ENCODE measurements around the gene ADNP2.

ADNP2 gene

DNA sequence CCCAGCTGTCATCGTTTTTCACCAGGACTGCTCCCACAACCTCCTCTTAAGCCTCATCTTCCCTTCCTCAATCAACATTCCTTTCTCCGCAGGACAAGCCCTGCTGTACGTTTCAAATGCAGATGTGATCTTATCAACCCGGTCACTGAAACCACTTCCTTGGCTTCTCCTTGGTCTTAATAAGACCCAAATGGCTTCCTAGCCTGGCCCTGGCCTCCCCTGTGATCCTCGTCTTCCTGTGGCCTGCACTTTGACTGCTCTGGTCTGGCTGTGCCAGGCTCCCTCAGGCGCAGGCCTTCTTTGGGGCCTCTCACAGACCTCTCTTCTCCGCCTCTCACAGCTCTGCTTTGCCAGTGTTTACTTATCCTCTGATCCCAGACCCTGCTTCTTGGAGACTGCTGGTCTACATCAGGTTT, 4.7 kb upstream of the ADNP2 start:
- Histone ChIP-seq H3K4me1 (ENCODE audit: insufficient read depth, poor library complexity, severe bottlenecking) (no peaks in the 10 kb centered on the region), H3K36me3 (ENCODE audit: low read depth) (no peaks in the 10 kb centered on the region), H3K9me3 (ENCODE audit: severe bottlenecking) (no peaks in the 10 kb centered on the region), H3K4me3 (ENCODE audit: severe bottlenecking) (no peak overlapping the region), H3K27me3 (ENCODE audit: insufficient read depth, poor library complexity, severe bottlenecking) (no peaks in the 10 kb centered on the region), H3K27ac (ENCODE audit: poor library complexity, severe bottlenecking) (no peak overlapping the region)
- TF ChIP-seq, protein P1, sequence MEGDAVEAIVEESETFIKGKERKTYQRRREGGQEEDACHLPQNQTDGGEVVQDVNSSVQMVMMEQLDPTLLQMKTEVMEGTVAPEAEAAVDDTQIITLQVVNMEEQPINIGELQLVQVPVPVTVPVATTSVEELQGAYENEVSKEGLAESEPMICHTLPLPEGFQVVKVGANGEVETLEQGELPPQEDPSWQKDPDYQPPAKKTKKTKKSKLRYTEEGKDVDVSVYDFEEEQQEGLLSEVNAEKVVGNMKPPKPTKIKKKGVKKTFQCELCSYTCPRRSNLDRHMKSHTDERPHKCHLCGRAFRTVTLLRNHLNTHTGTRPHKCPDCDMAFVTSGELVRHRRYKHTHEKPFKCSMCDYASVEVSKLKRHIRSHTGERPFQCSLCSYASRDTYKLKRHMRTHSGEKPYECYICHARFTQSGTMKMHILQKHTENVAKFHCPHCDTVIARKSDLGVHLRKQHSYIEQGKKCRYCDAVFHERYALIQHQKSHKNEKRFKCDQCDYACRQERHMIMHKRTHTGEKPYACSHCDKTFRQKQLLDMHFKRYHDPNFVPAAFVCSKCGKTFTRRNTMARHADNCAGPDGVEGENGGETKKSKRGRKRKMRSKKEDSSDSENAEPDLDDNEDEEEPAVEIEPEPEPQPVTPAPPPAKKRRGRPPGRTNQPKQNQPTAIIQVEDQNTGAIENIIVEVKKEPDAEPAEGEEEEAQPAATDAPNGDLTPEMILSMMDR (IDR thresholded peaks at IDR 0.05; ENCODE audit: poor library complexity, severe bottlenecking), result no peak
- DNase-seq (ENCODE audit: low spot score) (no peak), ATAC-seq (ENCODE audit: low read depth) (no peak)

DNA sequence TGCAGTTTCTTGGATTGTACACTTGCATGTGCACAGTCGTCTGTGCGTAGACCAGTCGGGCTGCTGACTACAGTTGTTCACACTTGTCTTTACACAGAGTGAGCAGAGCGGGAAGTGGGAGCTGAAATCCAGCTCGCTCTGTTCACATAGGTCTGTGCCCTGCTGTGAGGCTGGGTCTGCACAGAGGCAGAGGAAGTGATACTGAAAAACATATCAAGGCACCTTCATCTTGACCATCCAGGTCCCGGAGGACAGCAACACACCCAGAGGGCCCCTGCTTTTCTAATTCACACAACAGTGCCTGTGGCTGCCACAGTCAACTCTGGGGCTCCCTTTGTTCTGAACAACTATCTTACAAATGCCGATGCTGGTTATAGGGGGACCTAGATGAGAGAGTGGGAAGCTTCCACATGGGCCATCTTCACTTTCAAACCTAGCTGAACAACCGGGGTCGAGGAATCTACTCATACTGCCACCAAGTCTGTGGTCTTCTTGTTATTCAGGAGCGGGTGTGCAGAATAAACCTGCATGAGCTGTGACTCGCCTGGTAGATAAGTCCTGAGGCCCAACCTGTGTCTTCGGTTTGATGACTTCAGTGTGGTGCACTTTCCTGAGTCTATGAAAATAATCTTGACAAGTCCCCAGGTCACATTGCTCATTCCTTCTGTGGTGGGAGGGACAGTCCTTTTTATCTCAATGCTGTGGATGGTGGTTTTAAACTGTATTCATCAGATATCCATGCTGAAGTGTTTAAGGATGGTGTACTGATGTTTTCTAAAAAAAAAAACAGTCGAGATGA, 3.5 kb upstream of the ADNP2 start:
- no peak for ATAC-seq (ENCODE audit: low read depth)

DNA sequence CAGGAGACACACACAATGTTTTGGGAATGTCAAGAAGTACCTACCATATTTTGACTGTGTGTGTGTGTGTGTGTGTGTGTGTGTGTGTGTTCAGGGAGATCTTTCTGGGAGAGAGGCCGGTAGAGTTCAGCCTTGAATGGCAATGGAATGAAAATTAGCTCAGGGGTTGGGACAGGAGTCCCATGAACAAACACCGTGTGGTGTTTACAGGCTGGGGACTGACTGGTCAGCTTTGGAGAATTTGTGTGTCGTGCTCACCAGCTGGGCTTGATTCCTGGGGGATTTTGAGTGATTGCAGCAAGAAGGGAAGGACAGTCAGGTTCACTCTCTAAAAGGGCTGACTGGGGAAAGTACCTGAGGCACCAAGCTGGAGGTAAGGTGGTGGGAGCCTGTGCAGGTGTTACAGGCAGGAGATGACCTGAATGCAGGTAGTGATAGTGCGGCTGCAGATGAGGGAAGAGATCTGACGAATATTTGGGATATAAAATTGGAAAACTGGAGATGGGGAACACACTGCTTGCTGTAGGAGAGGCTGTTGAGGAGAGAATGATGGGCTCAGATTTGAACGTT, 2.5 kb upstream of the ADNP2 start:
- peaks cover 4% of the 10 kb centered on the region for H3K4me1 ChIP-seq (ENCODE audit: insufficient read depth, poor library complexity, severe bottlenecking)
- no peak overlapping the region for H3K27ac ChIP-seq (ENCODE audit: poor library complexity, severe bottlenecking)
- ATAC-seq (ENCODE audit: low read depth), result no peak
- peaks cover 10% of the 10 kb centered on the region for H3K36me3 ChIP-seq (ENCODE audit: low read depth)
- no peaks in the 10 kb centered on the region for H3K27me3 ChIP-seq (ENCODE audit: insufficient read depth, poor library complexity, severe bottlenecking)
- no peaks in the 10 kb centered on the region for H3K9me3 ChIP-seq (ENCODE audit: severe bottlenecking)
- H3K4me3 ChIP-seq (ENCODE audit: severe bottlenecking), result no peak overlapping the region
- DNase-seq (ENCODE audit: low spot score), result no peak
- TF ChIP-seq, protein P1 (IDR thresholded peaks at IDR 0.05; ENCODE audit: poor library complexity, severe bottlenecking), result no peak

More for the DNA sequence above, 3.5 kb upstream of the ADNP2 start:
- Histone ChIP-seq H3K9me3 (ENCODE audit: severe bottlenecking) (no peaks in the 10 kb centered on the region), H3K4me1 (ENCODE audit: insufficient read depth, poor library complexity, severe bottlenecking) (no peaks in the 10 kb centered on the region), H3K27me3 (ENCODE audit: insufficient read depth, poor library complexity, severe bottlenecking) (no peaks in the 10 kb centered on the region), H3K4me3 (ENCODE audit: severe bottlenecking) (no peak overlapping the region), H3K27ac (ENCODE audit: poor library complexity, severe bottlenecking) (no peak overlapping the region), H3K36me3 (ENCODE audit: low read depth) (no peaks in the 10 kb centered on the region)
- TF ChIP-seq, protein P1 (IDR thresholded peaks at IDR 0.05; ENCODE audit: poor library complexity, severe bottlenecking), result no peak
- DNase-seq (ENCODE audit: low spot score), result no peak

DNA sequence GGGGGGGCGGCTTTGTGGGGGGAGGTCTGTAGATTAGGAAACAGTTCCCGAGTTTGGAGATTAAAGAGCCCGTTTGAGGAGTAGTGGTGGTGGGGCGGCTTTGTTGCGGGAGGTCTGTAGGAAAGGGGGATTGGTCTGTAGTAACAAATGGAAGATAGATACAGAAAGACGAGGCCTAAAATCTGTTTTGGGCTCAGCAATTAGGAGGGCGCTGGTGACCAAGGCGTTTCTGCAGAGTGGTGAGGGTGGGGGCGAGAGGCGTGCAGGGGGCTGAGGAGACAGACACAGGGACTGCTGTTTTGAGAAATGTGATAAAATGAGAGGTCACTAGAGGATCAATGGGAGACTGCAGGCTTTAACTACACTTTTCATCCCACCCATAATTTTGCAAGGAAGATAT, 1.6 kb upstream of the ADNP2 start:
- TF ChIP-seq, protein P1 (IDR thresholded peaks at IDR 0.05; ENCODE audit: poor library complexity, severe bottlenecking), result no peak
- Histone ChIP-seq H3K36me3 (ENCODE audit: low read depth) (peaks cover 18% of the 10 kb centered on the region), H3K9me3 (ENCODE audit: severe bottlenecking) (no peaks in the 10 kb centered on the region), H3K27ac (ENCODE audit: poor library complexity, severe bottlenecking) (no peak overlapping the region), H3K4me1 (ENCODE audit: insufficient read depth, poor library complexity, severe bottlenecking) (peaks cover 8% of the 10 kb centered on the region), H3K4me3 (ENCODE audit: severe bottlenecking) (no peak overlapping the region), H3K27me3 (ENCODE audit: insufficient read depth, poor library complexity, severe bottlenecking) (no peaks in the 10 kb centered on the region)
- DNase-seq (ENCODE audit: low spot score), result no peak
- ATAC-seq (ENCODE audit: low read depth), result no peak

DNA sequence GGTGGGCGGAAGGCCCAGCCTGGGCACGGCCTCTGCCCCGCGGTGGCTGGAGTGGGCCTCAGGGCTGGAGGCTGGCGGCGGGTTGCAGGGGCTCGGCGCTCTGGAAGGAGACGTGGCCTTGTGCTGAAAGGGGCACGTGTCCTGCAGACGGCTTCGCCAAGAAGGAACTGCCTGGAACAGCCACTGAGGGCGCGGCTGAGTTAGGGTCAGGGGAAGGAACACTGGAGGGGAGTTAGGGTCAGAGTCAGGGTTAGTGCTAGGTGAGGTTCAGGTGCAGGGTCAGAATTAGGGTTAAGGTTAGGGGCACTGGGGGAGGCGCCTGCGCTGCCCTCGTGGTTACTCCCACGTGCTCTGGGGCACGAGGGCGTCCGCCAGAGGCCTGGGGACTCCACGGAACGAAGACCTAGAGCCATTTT, 933 bp upstream of the ADNP2 start:
- Histone ChIP-seq H3K4me3 (ENCODE audit: severe bottlenecking) (no peak overlapping the region), H3K9me3 (ENCODE audit: severe bottlenecking) (no peaks in the 10 kb centered on the region), H3K36me3 (ENCODE audit: low read depth) (peaks cover 19% of the 10 kb centered on the region), H3K27me3 (ENCODE audit: insufficient read depth, poor library complexity, severe bottlenecking) (no peaks in the 10 kb centered on the region), H3K4me1 (ENCODE audit: insufficient read depth, poor library complexity, severe bottlenecking) (peaks cover 8% of the 10 kb centered on the region), H3K27ac (ENCODE audit: poor library complexity, severe bottlenecking) (no peak overlapping the region)
- TF ChIP-seq, protein P1 (IDR thresholded peaks at IDR 0.05; ENCODE audit: poor library complexity, severe bottlenecking), result no peak
- DNase-seq (ENCODE audit: low spot score), result no peak
- no peak for ATAC-seq (ENCODE audit: low read depth)
